Memory B cell (primary cell): ENCODE measurements around the gene PRR33.

Experiments
- ATAC-seq: fragments of 150-1000 bp; cut with Tn5 transposase; 2 replicates; pipeline ENCODE4 v1.10.0; 2021; ENCODE audit warnings: low read depth, mild to moderate bottlenecking, moderate library complexity
- DNase-seq, 2 donors: peaks; one replicate each; pipeline ENCODE4 v3.0.0; 2022; ENCODE audit warnings: low spot score in 2 of 2
- H3K27ac Mint-ChIP-seq: one replicate; pipeline ENCODE4 v1.8.0; 2022; ENCODE audit warnings: mild to moderate bottlenecking, moderate library complexity, mixed read lengths
- H3K27me3 Mint-ChIP-seq: one replicate; pipeline ENCODE4 v1.8.0; 2022; ENCODE audit warnings: mixed read lengths
- H3K36me3 Mint-ChIP-seq: one replicate; pipeline ENCODE4 v1.8.0; 2022; ENCODE audit warnings: mild to moderate bottlenecking, mixed read lengths
- H3K4me1 Mint-ChIP-seq: one replicate; pipeline ENCODE4 v1.8.0; 2022; ENCODE audit warnings: mixed read lengths
- H3K4me3 Mint-ChIP-seq: one replicate; pipeline ENCODE4 v1.8.0; 2022; ENCODE audit warnings: mild to moderate bottlenecking, moderate library complexity, mixed read lengths
- H3K9me3 Mint-ChIP-seq: one replicate; pipeline ENCODE4 v1.8.0; 2022; ENCODE audit warnings: mixed read lengths

The PRR33 gene

GRCh38 chr11:1863352-1864216 lies 28.1 kb downstream of the PRR33 start:
- Mint-ChIP-seq H3K36me3 (peaks cover 5% of the 10 kb centered on the region), H3K4me3 (no peak overlapping the region), H3K27ac (no peak overlapping the region), H3K27me3 (no peaks in the 10 kb centered on the region), H3K4me1 (peaks cover 37% of the 10 kb centered on the region), H3K9me3 (no peaks in the 10 kb centered on the region)
- ATAC-seq (no peak), DNase-seq (no peak)

DNA sequence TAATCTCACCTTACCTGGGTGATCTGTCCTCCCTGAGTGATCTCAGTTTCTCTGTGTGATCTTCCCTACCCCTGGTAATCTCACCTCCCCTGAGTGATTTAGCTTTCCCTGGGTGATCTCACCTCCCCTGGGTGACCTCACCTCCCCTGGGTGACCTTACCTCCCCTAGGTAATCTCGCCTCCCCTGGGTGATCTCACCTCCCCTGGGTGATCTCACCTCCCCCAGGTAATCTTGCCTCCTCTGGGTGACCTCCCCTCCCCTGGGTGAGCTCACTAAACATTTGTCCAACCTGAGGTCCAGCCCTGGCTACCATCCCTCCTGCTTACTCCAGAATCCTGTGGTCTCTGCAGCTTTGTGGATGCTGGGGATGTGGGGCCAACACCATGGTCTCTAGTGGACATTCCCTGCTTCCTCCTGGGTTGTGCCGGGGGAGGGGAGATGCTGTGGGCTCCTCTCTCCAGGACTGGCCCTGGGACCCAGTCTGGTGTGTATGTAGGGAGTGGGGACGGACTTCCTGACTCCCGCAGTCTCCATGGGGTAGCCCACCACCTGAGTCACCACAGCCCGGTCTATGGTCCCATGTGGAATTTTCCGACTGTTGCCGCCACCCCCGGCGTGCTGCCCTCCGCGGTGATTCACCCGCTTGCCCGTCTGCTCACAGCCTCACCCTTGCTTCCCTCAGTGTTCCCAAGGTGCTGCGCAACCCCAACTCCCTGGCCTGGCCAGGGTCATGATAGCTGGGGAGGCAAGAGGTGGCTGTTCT lies 28.9 kb downstream of the PRR33 start:
- no peaks in the 10 kb centered on the region for H3K27me3 Mint-ChIP-seq
- peaks cover 34% of the 10 kb centered on the region for H3K4me1 Mint-ChIP-seq
- no peak for ATAC-seq
- H3K9me3 Mint-ChIP-seq = no peaks in the 10 kb centered on the region
- peak overlapping the region; percentile 15 for H3K27ac Mint-ChIP-seq
- DNase-seq = no peak
- H3K4me3 Mint-ChIP-seq = no peak overlapping the region
- peaks cover 5% of the 10 kb centered on the region for H3K36me3 Mint-ChIP-seq

DNA sequence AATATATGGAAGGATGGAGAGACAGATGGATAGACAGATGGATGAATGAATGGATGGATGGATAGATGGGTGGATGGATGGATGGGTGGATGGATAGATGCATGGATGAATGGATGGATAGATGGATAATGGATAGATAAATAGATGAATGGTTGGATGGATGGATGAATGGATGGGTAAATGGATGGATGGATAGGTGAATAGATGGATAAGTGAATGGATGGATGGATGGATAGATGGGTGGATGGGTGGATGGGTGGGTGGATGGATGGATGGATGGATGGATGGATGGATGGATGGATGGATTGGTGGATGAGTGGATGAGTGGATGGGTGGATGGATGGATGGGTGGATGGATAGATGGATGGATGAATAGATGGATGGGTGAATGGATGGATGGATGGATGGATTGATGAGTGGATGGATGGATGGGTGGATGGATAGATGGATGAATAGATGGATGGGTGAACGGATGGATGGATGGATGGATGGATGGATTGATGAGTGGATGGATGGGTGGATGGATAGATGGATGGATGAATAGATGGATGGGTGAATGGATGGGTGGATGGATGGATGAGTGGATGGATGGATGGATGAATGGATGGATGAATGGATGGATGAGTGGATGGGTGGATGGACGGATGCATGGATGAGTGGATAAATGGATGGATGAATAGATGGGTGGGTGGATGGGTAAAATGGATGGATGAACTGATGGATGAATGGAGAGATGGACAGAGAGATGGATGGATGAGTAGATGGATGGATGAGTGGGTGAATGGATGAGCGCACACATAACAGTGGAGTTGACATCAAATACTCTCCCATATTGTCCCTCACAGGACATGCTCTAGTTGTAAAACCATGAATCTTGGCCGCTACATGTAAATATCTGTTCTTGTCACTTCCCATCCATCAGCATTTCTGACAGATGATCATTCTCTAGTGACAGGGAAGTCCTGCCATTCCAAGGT lies 30.0 kb downstream of the PRR33 start:
- H3K27me3 Mint-ChIP-seq = no peaks in the 10 kb centered on the region
- no peak overlapping the region for H3K27ac Mint-ChIP-seq
- H3K4me1 Mint-ChIP-seq = peaks cover 30% of the 10 kb centered on the region
- H3K36me3 Mint-ChIP-seq = peaks cover 5% of the 10 kb centered on the region
- DNase-seq (no peak), ATAC-seq (no peak)
- H3K9me3 Mint-ChIP-seq = no peaks in the 10 kb centered on the region
- no peak overlapping the region for H3K4me3 Mint-ChIP-seq

- Mint-ChIP-seq H3K36me3 (peaks cover 2% of the 10 kb centered on the region), H3K9me3 (no peaks in the 10 kb centered on the region), H3K27ac (no peak overlapping the region), H3K4me1 (peaks cover 28% of the 10 kb centered on the region), H3K4me3 (no peak overlapping the region), H3K27me3 (no peaks in the 10 kb centered on the region)
- no peak for ATAC-seq
- no peak for DNase-seq
Observed at GRCh38 chr11:1860108-1860507, 31.6 kb downstream of the PRR33 start.

DNA sequence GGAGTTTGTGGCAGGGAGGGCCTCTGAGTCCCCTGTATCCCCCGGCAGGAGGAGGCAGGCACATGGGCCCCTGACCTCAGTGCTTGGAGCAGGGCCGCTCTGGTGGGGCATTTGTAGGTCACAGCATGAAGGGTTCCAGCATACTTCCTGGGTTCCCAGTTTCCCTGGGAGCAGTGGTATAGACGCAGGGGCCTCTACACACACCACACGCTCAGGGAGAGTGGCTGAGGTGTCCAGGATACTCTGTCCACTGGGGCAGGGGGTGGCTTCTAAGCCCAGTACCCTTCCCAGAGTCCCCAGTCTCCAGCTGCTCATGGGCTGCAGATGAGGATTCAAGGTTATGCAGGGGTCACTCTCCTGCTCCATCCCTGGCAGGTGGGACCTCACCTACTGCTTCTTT lies 32.7 kb downstream of the PRR33 start:
- no peak for ATAC-seq
- Mint-ChIP-seq H3K36me3 (peaks cover under 1% of the 10 kb centered on the region), H3K4me3 (no peak overlapping the region), H3K27me3 (no peaks in the 10 kb centered on the region), H3K9me3 (no peaks in the 10 kb centered on the region), H3K27ac (no peak overlapping the region), H3K4me1 (peaks cover 21% of the 10 kb centered on the region)
- no peak for DNase-seq

DNA sequence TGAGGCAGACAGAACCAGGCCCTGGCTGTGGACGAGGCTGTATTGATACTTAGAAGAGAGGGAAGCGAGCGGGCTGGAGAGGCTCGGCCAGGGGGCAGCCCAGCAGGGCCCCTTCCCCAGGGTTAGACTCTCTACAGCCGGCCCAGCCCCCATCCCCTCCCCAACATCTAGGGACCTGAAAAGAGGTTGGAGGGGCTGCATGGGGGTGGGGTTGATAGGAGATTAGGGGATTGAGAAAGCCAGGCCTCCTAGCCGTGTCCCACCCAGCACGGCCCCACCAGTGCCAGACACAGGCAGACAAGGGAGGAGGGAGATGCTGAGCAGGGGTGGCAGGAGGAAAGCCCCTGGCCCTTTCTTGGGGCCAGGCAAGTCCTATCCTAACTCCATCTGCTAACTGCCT lies 33.1 kb downstream of the PRR33 start:
- Mint-ChIP-seq H3K9me3 (no peaks in the 10 kb centered on the region), H3K27ac (no peak overlapping the region), H3K4me3 (no peak overlapping the region), H3K4me1 (peaks cover 22% of the 10 kb centered on the region), H3K36me3 (peaks cover 2% of the 10 kb centered on the region), H3K27me3 (no peaks in the 10 kb centered on the region)
- ATAC-seq (no peak), DNase-seq (no peak)

GRCh38 chr11:1858154-1858553 lies 33.5 kb downstream of the PRR33 start:
- Mint-ChIP-seq H3K27me3 (no peaks in the 10 kb centered on the region), H3K4me1 (peaks cover 22% of the 10 kb centered on the region), H3K27ac (no peak overlapping the region), H3K36me3 (peaks cover 4% of the 10 kb centered on the region), H3K9me3 (no peaks in the 10 kb centered on the region), H3K4me3 (no peak overlapping the region)
- DNase-seq = no peak
- no peak for ATAC-seq

DNA sequence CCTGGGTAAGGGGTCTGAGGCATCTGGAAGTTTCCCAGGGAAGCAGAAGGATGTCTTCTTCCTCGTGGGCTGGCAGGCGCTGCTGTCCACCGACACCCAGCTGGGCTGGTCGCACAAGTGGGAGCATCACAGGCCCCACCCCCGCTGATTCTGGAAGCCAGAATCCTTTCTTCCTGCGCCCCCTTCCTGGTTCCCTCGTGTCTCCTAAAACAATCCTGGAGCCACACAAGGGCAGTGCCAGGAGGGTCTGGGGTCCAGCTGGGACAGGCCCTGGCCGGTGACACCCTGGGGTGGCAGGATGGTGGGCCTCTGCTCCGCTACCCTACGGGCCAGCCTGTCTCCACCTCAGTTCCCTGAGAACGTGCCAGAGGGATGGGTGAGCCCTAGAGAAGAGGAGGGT lies 34.6 kb downstream of the PRR33 start:
- H3K36me3 Mint-ChIP-seq = peaks cover 6% of the 10 kb centered on the region
- no peak overlapping the region for H3K4me3 Mint-ChIP-seq
- H3K27ac Mint-ChIP-seq = no peak overlapping the region
- DNase-seq (no peak), ATAC-seq (no peak)
- peaks cover 20% of the 10 kb centered on the region for H3K4me1 Mint-ChIP-seq
- no peaks in the 10 kb centered on the region for H3K27me3 Mint-ChIP-seq
- H3K9me3 Mint-ChIP-seq = no peaks in the 10 kb centered on the region

GRCh38 chr11:1856306-1857005 lies 35.2 kb downstream of the PRR33 start:
- no peak for DNase-seq
- Mint-ChIP-seq H3K27me3 (no peaks in the 10 kb centered on the region), H3K27ac (peak overlapping the region; percentile 57), H3K9me3 (no peaks in the 10 kb centered on the region), H3K36me3 (peaks cover 6% of the 10 kb centered on the region), H3K4me1 (peaks cover 22% of the 10 kb centered on the region), H3K4me3 (peak overlapping the region; percentile 48)
- no peak for ATAC-seq

DNA sequence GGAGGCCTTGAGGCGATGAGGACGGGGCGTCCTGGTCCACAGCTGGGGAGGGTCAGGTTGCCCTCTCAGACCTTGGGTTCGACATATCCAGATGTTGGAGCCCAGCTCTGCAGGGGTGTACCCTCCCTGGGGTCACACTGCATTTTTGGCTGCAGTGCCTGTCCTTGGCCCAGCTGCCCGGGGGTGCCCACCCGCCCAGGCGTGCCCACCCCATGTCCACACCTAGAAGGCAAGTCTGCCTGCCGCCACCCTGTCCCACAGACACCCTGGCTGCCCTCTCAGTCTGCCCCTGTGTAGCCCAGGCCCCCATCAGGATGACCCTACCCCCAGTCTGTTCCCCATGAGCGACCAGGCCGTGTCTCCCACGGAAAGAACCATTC lies 35.8 kb downstream of the PRR33 start:
- Mint-ChIP-seq H3K4me1 (peaks cover 23% of the 10 kb centered on the region), H3K4me3 (peak overlapping the region; percentile 96)

GRCh38 chr11:1854949-1855885 lies 36.5 kb downstream of the PRR33 start:
- H3K27me3 Mint-ChIP-seq = no peaks in the 10 kb centered on the region
- peaks cover 29% of the 10 kb centered on the region for H3K4me1 Mint-ChIP-seq
- no peak for DNase-seq
- no peak overlapping the region for H3K27ac Mint-ChIP-seq
- no peak for ATAC-seq
- H3K36me3 Mint-ChIP-seq = peaks cover 6% of the 10 kb centered on the region
- H3K9me3 Mint-ChIP-seq = no peaks in the 10 kb centered on the region
- H3K4me3 Mint-ChIP-seq = peak overlapping the region; percentile 96

More for the DNA sequence above, 35.8 kb downstream of the PRR33 start:
- H3K9me3 Mint-ChIP-seq = no peaks in the 10 kb centered on the region
- DNase-seq (no peak), ATAC-seq (no peak)
- peak overlapping the region; percentile 57 for H3K27ac Mint-ChIP-seq
- peaks cover 6% of the 10 kb centered on the region for H3K36me3 Mint-ChIP-seq
- H3K27me3 Mint-ChIP-seq = no peaks in the 10 kb centered on the region

- no peaks in the 10 kb centered on the region for H3K27me3 Mint-ChIP-seq
- DNase-seq = no peak
- H3K4me3 Mint-ChIP-seq = peak overlapping the region; percentile 96
- ATAC-seq = no peak
- peak overlapping the region; percentile 93 for H3K27ac Mint-ChIP-seq
- peaks cover 32% of the 10 kb centered on the region for H3K4me1 Mint-ChIP-seq
- H3K36me3 Mint-ChIP-seq = peaks cover 6% of the 10 kb centered on the region
- no peaks in the 10 kb centered on the region for H3K9me3 Mint-ChIP-seq
Observed at GRCh38 chr11:1854132-1854948, 37.4 kb downstream of the PRR33 start.
